ENCODE measurements around the gene GPR107. TPM values are rescaled to one million over a fixed set of nuclear protein-coding genes. Genes with fewer than 3 reads are reported as not detected.

The GPR107 gene
- total and polyA plus RNA-seq, 8 donors, result 5.1 to 19.8 (median 15.1) TPM

DNA sequence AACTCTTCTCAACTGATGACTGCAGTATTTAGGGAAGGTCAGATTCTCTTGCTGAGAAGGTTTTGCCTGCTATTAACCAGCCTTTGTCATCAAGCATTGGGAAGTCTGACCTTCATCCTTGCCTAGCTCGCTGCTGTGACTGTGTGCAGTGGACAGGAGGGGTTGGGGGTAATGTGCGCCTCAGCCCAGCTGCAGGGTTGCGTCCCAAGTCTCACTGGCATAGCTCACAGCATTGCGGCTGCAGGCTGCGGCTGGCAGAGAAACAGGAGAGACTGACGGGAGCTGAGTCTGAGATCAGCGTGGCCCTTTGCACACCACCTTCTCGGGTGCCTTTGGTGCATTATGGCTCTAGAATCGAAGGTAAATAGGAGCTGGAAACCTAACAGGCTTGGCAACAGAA, 62.6 kb downstream of the GPR107 start:
- ATAC-seq, result no peak
- Histone ChIP-seq H3K9me3 (no peaks in the 10 kb centered on the region), H3K4me1 (no peaks in the 10 kb centered on the region), H3K36me3 (no peaks in the 10 kb centered on the region), H3K4me3 (no peak overlapping the region), H3K27me3 (no peaks in the 10 kb centered on the region), H3K27ac (no peak overlapping the region)
- FAIRE-seq, result no peak
- WGBS, 2 donors, result 95 to 97% methylated on average over 9 of the region's 9 CpGs
- no peak for DNase-seq
- TF ChIP-seq, protein P1, sequence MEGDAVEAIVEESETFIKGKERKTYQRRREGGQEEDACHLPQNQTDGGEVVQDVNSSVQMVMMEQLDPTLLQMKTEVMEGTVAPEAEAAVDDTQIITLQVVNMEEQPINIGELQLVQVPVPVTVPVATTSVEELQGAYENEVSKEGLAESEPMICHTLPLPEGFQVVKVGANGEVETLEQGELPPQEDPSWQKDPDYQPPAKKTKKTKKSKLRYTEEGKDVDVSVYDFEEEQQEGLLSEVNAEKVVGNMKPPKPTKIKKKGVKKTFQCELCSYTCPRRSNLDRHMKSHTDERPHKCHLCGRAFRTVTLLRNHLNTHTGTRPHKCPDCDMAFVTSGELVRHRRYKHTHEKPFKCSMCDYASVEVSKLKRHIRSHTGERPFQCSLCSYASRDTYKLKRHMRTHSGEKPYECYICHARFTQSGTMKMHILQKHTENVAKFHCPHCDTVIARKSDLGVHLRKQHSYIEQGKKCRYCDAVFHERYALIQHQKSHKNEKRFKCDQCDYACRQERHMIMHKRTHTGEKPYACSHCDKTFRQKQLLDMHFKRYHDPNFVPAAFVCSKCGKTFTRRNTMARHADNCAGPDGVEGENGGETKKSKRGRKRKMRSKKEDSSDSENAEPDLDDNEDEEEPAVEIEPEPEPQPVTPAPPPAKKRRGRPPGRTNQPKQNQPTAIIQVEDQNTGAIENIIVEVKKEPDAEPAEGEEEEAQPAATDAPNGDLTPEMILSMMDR (IDR thresholded peaks at IDR 0.05), result no peak
- intact Hi-C loops (cut with DNase I), result no loop called here

DNA sequence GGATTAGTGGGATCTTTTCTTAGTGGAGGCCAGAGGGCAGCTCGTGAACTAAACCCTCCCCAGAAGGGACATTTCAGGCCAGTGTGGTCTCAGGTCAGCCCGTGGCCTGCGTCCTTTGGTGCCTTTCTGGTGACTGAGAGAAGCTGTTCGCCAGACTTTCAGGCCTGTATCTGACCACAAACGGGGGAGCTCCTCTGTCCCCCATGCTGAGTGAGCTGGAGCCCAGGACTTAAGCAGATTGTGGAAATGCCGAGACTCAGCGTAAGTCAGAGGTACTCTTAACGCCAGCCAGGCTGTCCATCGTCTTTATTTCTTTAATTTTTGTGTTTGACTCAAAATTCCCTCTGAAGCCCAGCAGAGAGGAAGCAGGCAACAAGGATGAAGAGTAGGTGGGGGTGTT, 63.7 kb downstream of the GPR107 start:
- no peak for FAIRE-seq
- no peak for DNase-seq
- TF ChIP-seq, protein P1 (IDR thresholded peaks at IDR 0.05), result no peak
- H3K4me1 ChIP-seq, result no peaks in the 10 kb centered on the region
- no peaks in the 10 kb centered on the region for H3K9me3 ChIP-seq
- 90 to 92% methylated on average over 9 of the region's 9 CpGs for WGBS, 2 donors
- intact Hi-C loops (cut with DNase I), result no loop called here
- H3K4me3 ChIP-seq, result no peak overlapping the region
- H3K27me3 ChIP-seq, result no peaks in the 10 kb centered on the region
- no peak overlapping the region for H3K27ac ChIP-seq
- H3K36me3 ChIP-seq, result no peaks in the 10 kb centered on the region
- ATAC-seq, result no peak

DNA sequence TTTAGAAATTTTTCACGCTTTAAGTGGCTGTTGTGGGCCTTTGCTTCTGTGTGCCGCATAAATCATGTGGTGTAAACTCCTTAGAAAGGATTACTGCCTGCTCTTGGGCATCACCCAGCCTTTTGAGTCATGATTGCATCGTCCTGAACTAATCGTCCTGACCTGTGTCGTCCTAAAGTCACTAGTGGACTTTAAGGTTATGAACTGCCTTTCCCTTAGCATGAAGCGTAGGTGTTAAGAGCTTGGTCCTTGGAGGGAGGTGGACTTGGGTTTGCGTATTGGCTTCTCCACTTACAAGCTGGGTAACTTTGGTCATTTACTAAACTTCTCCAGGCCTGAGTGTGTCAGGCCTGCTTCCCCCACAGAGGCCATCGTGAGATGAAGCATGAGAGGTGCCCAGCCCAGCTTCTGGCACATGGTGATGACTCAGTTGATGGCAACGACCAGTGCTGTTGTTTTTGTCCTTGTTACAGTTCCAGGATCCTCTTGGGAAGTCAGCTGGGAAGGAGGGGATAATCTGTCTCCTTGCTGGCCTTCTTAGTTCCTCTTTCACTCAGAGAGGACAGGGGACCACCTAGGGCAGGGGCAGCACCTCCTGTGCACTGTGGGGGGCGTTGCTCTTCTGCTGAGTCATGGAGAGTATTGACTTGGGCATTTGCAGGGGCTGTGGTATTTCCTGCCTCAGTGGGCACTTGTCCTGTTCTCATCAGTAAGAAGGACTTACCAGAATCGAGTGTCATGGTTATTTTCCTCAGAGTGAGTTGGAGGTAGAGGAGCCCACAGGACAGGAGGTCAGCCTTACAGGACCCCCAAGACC, 64.3 kb downstream of the GPR107 start:
- FAIRE-seq (no peak), DNase-seq (no peak), ATAC-seq (no peak)
- Histone ChIP-seq H3K36me3 (no peaks in the 10 kb centered on the region), H3K27ac (no peak overlapping the region), H3K9me3 (no peaks in the 10 kb centered on the region), H3K4me3 (no peak overlapping the region), H3K4me1 (no peaks in the 10 kb centered on the region), H3K27me3 (no peaks in the 10 kb centered on the region)
- TF ChIP-seq, protein P1 (IDR thresholded peaks at IDR 0.05), result no peak
- WGBS, 2 donors, result 73 to 74% methylated on average over 11 of the region's 11 CpGs
- intact Hi-C loops (cut with DNase I), result no loop called here

DNA sequence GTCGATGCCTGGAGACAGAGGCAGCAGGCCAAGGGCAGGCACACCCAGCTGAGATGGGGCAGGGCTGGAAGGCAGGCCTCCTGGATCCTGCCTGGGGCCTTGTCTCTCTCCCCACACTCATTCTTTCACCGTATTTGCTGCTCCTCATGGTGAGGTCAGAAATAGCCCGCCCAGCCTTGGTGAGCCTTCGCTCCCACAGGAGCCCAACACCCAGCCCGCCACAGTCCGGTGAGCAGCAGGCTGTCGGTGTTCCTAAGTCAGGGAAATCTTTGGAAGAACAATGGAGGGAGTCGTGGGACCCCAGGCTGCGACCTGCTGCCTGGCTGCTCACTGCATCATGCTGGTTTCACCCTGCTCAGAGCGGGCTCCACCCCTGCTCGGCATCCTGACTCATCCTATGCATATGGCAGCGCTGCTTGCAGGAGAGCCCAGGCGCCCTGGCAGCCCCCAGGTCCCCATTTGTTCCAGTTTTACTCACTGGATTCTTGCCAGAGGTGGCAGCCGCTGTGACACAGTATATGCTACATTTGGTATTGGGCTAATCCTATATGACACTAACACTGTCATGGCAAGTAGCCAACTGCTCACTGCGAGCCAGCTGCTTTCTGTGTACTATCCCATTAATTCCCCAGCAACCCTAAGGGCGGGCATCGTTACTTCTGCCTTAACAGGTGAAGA, 65.3 kb downstream of the GPR107 start:
- no peaks in the 10 kb centered on the region for H3K27me3 ChIP-seq
- no peak for FAIRE-seq
- ATAC-seq, result peak in 2 of 4 donors; percentile 22 to 45
- H3K36me3 ChIP-seq, result no peaks in the 10 kb centered on the region
- 87 to 88% methylated on average over 17 of the region's 17 CpGs for WGBS, 2 donors
- no peaks in the 10 kb centered on the region for H3K9me3 ChIP-seq
- intact Hi-C loops (cut with DNase I), result no loop called here
- no peaks in the 10 kb centered on the region for H3K4me1 ChIP-seq
- H3K4me3 ChIP-seq, result no peak overlapping the region
- no peak for DNase-seq
- TF ChIP-seq, protein P1 (IDR thresholded peaks at IDR 0.05), result no peak
- H3K27ac ChIP-seq, result no peak overlapping the region

Data from pancreas (tissue), 10 donors.